ENCODE results near the gene SEC23IP. TPM values are rescaled to one million over a fixed set of nuclear protein-coding genes. Genes with fewer than 3 reads are reported as not detected.

Gene SEC23IP
- total RNA-seq, 1 donor from 2014 or later, result 58.6 TPM

DNA sequence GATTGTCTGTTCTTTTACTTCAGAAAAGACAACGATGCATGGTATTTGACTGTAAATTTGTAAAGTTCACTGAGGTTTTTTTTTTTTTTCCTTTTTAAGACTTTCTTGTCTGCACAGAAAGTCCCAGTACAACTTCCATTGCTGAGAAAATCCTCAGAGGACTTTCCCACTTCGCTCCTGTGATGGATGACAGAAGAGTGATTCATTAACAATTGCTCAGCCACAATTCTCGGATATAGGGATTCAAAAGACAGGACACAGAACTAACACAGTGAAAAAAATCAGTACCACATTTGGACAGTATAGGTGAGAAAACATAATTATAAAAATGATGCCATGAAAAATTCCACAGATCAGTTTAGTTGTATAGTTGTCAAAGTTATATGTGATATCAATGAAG, 48.0 kb downstream of the SEC23IP start:
- H3K9me3 ChIP-seq, result no peaks in the 10 kb centered on the region
- no peak overlapping the region for H3K4me3 ChIP-seq
- TF ChIP-seq, protein P1, sequence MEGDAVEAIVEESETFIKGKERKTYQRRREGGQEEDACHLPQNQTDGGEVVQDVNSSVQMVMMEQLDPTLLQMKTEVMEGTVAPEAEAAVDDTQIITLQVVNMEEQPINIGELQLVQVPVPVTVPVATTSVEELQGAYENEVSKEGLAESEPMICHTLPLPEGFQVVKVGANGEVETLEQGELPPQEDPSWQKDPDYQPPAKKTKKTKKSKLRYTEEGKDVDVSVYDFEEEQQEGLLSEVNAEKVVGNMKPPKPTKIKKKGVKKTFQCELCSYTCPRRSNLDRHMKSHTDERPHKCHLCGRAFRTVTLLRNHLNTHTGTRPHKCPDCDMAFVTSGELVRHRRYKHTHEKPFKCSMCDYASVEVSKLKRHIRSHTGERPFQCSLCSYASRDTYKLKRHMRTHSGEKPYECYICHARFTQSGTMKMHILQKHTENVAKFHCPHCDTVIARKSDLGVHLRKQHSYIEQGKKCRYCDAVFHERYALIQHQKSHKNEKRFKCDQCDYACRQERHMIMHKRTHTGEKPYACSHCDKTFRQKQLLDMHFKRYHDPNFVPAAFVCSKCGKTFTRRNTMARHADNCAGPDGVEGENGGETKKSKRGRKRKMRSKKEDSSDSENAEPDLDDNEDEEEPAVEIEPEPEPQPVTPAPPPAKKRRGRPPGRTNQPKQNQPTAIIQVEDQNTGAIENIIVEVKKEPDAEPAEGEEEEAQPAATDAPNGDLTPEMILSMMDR (IDR thresholded peaks at IDR 0.05), result no peak
- H3K36me3 ChIP-seq, result peaks cover 76% of the 10 kb centered on the region
- H3K27ac ChIP-seq, result no peak overlapping the region
- H3K4me1 ChIP-seq, result no peaks in the 10 kb centered on the region
- no peaks in the 10 kb centered on the region for H3K27me3 ChIP-seq
- intact Hi-C loops (cut with DNase I), result no loop called here
- DNase-seq (no peak), ATAC-seq (no peak)

DNA sequence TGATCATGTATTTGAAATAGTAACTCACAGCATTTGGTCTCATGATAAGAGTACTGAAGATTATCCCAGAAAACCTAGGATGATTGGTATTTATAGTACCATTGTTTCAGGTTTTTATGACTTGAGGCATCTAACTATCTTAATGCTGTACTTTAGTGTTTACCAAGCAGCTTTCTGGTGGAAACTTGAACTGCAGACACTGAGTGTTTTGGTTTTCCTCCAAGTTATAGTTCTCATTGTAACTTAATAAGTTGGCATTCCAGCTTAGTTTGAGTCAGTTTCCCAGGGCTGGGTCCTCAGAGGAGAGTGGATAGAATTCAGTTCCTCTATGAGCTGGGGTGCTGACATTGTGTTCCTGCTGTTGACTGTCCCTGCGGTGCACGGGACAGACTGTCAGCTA, 50.4 kb downstream of the SEC23IP start:
- Histone ChIP-seq H3K27me3 (no peaks in the 10 kb centered on the region), H3K4me1 (no peaks in the 10 kb centered on the region), H3K4me3 (no peak overlapping the region), H3K27ac (no peak overlapping the region), H3K36me3 (peaks cover 57% of the 10 kb centered on the region), H3K9me3 (no peaks in the 10 kb centered on the region)
- DNase-seq (no peak), ATAC-seq (no peak)
- TF ChIP-seq, protein P1 (IDR thresholded peaks at IDR 0.05), result no peak
- intact Hi-C loops (cut with DNase I), result no loop called here

DNA sequence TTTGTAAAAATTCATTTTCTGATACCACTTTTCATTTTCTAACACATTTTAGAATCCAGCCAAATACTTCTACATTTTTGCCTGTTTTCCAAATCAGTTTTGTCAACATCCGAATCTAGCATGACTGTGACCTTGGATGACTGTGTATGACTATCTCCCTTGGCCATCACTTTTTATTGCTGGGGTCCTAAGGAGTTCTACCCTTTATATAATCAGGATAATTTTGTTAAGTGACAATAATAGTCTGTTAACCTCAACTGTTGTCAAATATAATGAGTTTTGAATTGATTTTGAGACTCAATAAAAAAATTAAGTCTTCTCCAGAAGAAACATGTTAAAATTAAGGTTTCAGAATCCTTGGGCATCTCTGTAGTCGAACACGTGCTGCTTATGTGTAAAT, 53.3 kb downstream of the SEC23IP start:
- H3K27me3 ChIP-seq, result no peaks in the 10 kb centered on the region
- H3K36me3 ChIP-seq, result peaks cover 30% of the 10 kb centered on the region
- intact Hi-C loops (cut with DNase I), result no loop called here
- H3K4me3 ChIP-seq, result no peak overlapping the region
- H3K27ac ChIP-seq, result no peak overlapping the region
- ATAC-seq (no peak), DNase-seq (no peak)
- H3K9me3 ChIP-seq, result no peaks in the 10 kb centered on the region
- TF ChIP-seq, protein P1 (IDR thresholded peaks at IDR 0.05), result no peak
- no peaks in the 10 kb centered on the region for H3K4me1 ChIP-seq

DNA sequence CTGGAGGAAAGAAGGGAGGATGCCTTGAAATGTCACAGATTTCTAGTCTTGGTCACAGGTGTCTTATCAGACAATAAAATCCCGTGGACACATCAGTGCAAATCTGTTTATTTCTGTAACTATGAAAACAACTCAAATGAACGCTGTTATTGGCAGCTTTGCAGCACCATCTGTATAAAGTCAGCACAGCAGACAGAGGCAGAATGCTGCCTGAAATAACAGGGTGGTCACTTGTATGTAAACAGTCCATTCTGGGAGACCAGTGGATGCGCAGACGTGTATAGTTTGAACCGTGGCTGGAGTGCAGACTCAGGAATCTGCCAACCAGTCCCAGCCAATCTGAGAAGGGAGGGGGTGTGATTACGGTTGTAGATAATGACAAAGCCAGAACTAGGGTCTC, 54.8 kb downstream of the SEC23IP start:
- TF ChIP-seq, protein P1 (IDR thresholded peaks at IDR 0.05), result no peak
- ATAC-seq (no peak), DNase-seq (no peak)
- Histone ChIP-seq H3K27me3 (no peaks in the 10 kb centered on the region), H3K4me1 (no peaks in the 10 kb centered on the region), H3K4me3 (no peak overlapping the region), H3K27ac (no peak overlapping the region), H3K36me3 (peaks cover 16% of the 10 kb centered on the region), H3K9me3 (no peaks in the 10 kb centered on the region)
- intact Hi-C loops (cut with DNase I), result no loop called here

DNA sequence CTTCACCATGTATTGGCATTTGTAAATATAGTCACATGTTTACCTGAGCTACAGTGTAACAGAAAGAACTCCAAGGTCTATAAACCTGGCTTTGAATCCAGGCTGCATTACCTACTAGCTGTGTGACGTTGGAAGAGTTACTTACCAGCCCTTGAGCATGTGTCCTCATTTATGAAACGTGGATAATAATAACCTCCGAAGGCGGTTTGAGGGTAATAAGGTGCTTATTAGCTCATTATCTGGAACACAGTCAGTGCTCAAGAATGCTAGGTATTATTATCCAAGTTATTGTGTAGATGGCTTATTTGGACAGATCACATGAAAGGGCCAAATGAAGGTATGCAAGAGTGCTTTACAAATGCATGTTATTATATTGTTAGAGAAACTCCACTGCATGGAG, 64.9 kb downstream of the SEC23IP start:
- no peak for DNase-seq
- Histone ChIP-seq H3K27me3 (no peaks in the 10 kb centered on the region), H3K27ac (no peak overlapping the region), H3K36me3 (no peaks in the 10 kb centered on the region), H3K4me3 (no peak overlapping the region), H3K9me3 (no peaks in the 10 kb centered on the region), H3K4me1 (no peaks in the 10 kb centered on the region)
- no peak for ATAC-seq
- TF ChIP-seq, protein P1 (IDR thresholded peaks at IDR 0.05), result no peak
- intact Hi-C loops (cut with DNase I), result no loop called here

DNA sequence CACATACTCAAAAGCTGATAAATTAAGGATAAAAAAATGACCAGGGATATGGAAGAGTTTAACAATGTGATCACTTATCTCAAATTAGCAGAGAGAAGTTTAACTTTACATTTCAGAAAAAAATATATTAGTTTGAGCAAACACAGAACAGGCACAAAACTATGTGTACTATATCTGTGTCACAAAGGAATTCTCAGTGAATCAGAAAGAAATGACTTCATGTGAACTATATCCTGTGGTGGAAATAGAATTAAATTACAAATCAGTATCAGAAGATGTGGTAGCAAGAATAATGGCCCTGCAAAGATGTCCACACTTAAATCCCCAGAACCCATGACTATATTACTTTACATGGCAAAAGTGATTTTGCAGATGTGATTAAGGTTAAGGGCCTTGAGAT, 70.3 kb downstream of the SEC23IP start:
- H3K36me3 ChIP-seq, result no peaks in the 10 kb centered on the region
- H3K4me1 ChIP-seq, result no peaks in the 10 kb centered on the region
- H3K9me3 ChIP-seq, result peaks cover 6% of the 10 kb centered on the region
- ATAC-seq (no peak), DNase-seq (no peak)
- intact Hi-C loops (cut with DNase I), result no loop called here
- H3K4me3 ChIP-seq, result no peak overlapping the region
- H3K27me3 ChIP-seq, result no peaks in the 10 kb centered on the region
- no peak overlapping the region for H3K27ac ChIP-seq
- TF ChIP-seq, protein P1 (IDR thresholded peaks at IDR 0.05), result no peak

Measured in upper lobe of right lung (tissue), 1 donor.